B cell (primary cell): ENCODE measurements around the gene RAI2.

ENCODE experiments used
- CTCF ChIP-seq: fragments of 200-600 bp; IDR thresholded peaks from one replicate; pipeline ENCODE4 v1.8.0; 2022; ENCODE audit warnings: antibody characterized with exemption, mild to moderate bottlenecking
- EZH2 ChIP-seq: IDR thresholded peaks from 2 replicates; pipeline ENCODE4 v1.6.1; 2012; ENCODE audit warnings: borderline replicate concordance, low read depth, mild to moderate bottlenecking, moderate library complexity, low read length; ENCODE audit not compliant: insufficient read depth, poor library complexity, severe bottlenecking

DNA sequence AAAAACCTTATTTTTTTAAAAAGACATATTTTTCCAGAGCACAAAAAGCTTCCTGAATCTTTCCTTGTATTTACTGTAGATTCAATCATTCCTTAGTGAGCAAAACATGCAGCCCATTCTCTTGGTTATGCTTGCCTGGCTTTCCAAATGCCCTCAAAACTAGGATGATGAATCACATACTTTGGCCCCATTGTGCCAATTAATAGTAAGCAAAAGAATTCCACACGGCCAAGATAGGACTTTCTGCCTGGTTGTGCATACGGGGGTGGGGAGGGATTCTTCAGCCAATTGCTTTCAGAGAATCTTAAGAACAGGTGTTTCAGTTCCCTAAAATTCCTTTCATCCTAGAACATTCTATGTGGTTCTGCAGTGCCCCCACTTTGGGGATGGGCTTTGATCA, 7.0 kb downstream of the RAI2 start:
- TF ChIP-seq CTCF (no peak), EZH2 (no peak)
